Kidney epithelial cell (primary cell): ENCODE measurements around the gene ZHX3. TPM values are rescaled to one million over a fixed set of nuclear protein-coding genes. Genes with fewer than 3 reads are reported as not detected.

Experiments
- DNase-seq: peaks from one replicate; pipeline ENCODE4 v3.0.0-alpha.2; 2010; ENCODE audit warnings: low read depth
- H3K27me3 ChIP-seq: 2 replicates; pipeline ENCODE4 v1.6.0; 2011; ENCODE audit warnings: low read length; ENCODE audit not compliant: control insufficient read depth, insufficient read depth
- H3K36me3 ChIP-seq: 2 replicates; pipeline ENCODE4 v1.5.1; 2011; ENCODE audit warnings: low read length; ENCODE audit not compliant: control insufficient read depth, insufficient read depth
- H3K4me3 ChIP-seq: 2 replicates; pipeline ENCODE4 v1.5.1; 2011; ENCODE audit warnings: low read depth, mild to moderate bottlenecking, control low read depth, low read length
- total RNA-seq: library from RNA; depleted of rRNA; stranded (reverse); fragments of >200 nt; gene quantifications from 2 replicates; pipeline ENCODE4 v1.2.3, GENCODE V29; 2015
- TF ChIP-seq, protein P1 (sequence below): IDR thresholded peaks from 2 replicates; pipeline ENCODE4 v1.5.1; 2011; ENCODE audit warnings: mild to moderate bottlenecking, moderate library complexity, low read length, control low read depth, inconsistent platforms; ENCODE audit not compliant: insufficient read depth, poor library complexity, severe bottlenecking

Gene ZHX3
- total RNA-seq, 1 donor from 2014 or later, result 7.6 TPM

DNA sequence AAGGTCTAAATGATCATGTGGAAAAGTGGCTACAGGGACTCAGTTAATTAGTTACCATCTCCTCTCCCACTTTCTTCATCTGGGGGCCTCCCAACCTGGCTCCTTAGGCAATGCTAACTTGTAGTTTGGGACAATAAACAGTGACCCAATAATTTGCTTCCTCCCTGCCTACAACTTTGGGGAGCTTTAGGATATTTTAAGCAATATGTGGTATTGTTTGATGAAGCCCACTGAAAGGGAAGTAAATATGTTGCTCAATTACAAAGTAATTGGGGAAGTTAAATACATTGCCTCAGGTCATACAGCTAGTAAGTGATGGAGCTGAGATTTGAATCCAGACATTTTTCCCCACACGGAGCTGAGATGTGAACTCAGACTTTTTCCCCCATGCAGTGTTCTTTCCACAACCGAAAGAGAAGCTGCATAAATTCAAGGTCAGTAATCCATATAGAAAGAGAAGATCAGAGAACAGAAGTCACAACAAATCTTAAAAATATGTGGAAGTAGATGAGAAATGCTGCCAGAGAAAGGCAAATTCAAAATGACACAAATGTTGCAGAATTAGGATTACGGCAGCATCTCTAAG is 26.6 kb downstream of the ZHX3 start:
- Histone ChIP-seq H3K4me3 (no peak overlapping the region), H3K36me3 (no peaks in the 10 kb centered on the region), H3K27me3 (no peaks in the 10 kb centered on the region)
- DNase-seq, result no peak
- TF ChIP-seq, protein P1, sequence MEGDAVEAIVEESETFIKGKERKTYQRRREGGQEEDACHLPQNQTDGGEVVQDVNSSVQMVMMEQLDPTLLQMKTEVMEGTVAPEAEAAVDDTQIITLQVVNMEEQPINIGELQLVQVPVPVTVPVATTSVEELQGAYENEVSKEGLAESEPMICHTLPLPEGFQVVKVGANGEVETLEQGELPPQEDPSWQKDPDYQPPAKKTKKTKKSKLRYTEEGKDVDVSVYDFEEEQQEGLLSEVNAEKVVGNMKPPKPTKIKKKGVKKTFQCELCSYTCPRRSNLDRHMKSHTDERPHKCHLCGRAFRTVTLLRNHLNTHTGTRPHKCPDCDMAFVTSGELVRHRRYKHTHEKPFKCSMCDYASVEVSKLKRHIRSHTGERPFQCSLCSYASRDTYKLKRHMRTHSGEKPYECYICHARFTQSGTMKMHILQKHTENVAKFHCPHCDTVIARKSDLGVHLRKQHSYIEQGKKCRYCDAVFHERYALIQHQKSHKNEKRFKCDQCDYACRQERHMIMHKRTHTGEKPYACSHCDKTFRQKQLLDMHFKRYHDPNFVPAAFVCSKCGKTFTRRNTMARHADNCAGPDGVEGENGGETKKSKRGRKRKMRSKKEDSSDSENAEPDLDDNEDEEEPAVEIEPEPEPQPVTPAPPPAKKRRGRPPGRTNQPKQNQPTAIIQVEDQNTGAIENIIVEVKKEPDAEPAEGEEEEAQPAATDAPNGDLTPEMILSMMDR, result no peak

DNA sequence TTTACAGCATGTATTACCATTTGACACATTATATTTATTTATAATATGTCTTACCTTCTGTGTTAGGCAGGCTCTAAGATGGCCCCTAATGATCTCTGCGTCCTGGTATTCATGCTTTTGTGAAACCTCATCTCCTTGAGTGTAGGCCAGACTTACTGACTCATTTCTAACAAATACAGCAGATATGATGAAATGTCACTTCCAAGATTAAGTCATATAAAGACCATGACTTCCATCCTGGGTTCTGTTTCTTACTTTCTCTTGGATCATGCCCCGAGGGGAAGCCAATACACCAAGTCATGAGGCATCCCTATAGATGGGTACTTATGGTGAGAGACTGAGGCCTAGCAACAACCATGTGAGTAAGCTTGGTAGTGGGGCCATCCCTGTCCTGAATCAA is 30.2 kb downstream of the ZHX3 start:
- peak; percentile 25 for DNase-seq
- H3K4me3 ChIP-seq, result no peak overlapping the region
- H3K36me3 ChIP-seq, result no peaks in the 10 kb centered on the region
- TF ChIP-seq, protein P1, result no peak
- H3K27me3 ChIP-seq, result no peaks in the 10 kb centered on the region

DNA sequence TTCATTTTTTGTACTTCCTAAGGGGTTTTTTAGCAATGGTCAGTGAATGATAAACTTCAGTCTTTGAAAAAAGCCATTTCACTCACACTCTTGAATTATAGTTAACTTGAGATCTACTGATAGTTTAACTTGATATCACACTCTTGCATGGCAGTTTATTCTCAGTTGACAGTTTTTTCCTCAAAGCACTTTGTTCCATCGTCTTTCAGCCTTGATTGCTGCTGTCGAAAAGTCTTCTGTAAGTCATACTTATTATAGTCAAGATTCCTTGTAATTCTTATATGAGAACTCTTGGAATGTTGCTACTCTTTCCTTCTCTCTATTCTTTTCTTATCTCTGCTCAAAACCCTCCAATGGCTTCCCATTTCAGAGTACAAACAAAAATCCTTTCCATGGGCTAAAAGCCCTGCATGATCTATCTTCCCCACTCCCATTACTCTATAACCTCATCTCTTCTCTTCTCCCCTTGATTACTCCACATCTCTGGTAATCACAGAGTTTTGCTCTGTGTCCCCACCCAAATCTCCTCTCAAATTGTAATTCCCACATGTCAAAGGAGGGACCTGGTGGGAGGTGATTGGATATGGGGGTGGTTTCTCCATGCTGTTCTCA is 31.2 kb downstream of the ZHX3 start:
- Histone ChIP-seq H3K36me3 (no peaks in the 10 kb centered on the region), H3K27me3 (no peaks in the 10 kb centered on the region), H3K4me3 (no peak overlapping the region)
- TF ChIP-seq, protein P1, result no peak
- no peak for DNase-seq

DNA sequence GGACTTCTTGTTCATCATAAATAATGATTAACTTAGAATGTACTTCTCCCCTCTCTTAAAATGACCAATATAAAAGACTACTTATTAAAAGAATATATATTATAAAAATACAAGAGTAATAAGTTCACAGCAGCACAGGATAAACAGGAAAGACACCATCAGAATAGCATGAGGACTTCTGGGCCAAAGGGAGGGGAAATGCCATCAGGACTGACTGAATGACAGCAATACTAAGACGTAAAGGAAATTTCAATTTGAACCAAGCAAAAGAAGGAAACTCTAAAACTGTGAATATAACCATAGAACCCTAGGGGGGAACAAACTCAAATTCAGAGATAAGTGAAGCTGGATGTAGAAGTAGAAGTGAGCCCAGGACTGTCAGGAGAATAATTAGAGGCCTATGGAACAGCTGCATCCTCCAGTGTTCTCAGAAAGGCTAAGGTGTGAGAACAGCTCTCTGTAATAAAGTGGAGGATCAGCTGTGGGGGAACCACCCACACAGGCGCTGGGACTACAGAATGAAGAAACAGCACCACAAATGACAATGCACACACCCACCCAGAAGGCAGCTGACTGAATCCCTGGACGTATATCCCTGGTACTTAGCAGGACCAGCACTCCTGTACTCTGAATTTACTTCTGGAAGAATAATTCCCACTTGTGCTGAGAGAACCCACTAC is 37.8 kb downstream of the ZHX3 start:
- H3K36me3 ChIP-seq, result no peaks in the 10 kb centered on the region
- no peak for DNase-seq
- no peaks in the 10 kb centered on the region for H3K27me3 ChIP-seq
- H3K4me3 ChIP-seq, result no peak overlapping the region
- TF ChIP-seq, protein P1, result no peak

DNA sequence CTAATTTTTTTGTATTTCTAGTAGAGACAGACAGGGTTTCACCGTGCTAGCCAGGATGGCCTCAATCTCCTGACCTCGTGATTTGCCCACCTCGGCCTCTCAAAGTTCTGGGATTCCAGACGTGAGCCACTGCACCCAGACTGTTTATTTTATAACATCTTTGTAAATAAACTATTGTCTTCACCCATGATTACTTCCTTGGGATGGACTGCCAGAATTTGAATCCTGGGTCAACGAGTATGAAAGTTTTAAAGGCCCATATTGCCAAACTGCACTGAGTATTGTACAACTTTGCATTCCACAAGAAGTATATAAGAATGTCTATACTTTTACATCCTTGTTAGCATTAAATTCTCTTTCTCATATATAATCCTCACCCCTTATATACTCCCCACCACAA is 38.6 kb downstream of the ZHX3 start:
- H3K36me3 ChIP-seq, result no peaks in the 10 kb centered on the region
- H3K27me3 ChIP-seq, result no peaks in the 10 kb centered on the region
- DNase-seq, result no peak
- TF ChIP-seq, protein P1, result no peak
- H3K4me3 ChIP-seq, result no peak overlapping the region

DNA sequence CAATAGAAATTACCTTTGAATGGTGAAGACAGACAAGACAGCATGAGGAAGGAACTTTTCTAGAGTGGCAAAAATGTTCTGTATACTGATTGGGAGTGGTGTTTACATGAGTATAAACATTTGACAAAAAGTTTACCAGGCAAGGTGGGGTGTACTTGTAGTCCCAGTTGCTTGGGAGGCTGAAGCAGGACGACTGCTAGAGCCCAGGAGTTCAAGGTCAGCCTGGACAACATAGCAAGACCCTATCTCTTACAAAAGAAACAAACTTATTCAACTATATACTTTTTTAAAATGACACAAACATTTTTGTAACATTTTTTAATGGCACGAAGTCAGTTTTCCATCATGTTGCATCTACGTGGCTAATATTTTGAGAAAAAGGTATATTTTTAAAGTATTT is 40.5 kb downstream of the ZHX3 start:
- TF ChIP-seq, protein P1, result no peak
- peaks cover 1% of the 10 kb centered on the region for H3K36me3 ChIP-seq
- no peaks in the 10 kb centered on the region for H3K27me3 ChIP-seq
- no peak overlapping the region for H3K4me3 ChIP-seq
- DNase-seq, result no peak
